GM19043 (cell line): ENCODE results near the gene AFDN.
A peak's percentile ranks its signal among the peaks of the same experiment; 100 is the strongest.

Experiments used
- ATAC-seq: cut with Tn5 transposase; IDR thresholded peaks from one replicate; pipeline ENCODE4 v1.9.1; 2021; ENCODE audit warnings: low read depth; ENCODE audit not compliant: unreplicated experiment

AFDN gene

DNA sequence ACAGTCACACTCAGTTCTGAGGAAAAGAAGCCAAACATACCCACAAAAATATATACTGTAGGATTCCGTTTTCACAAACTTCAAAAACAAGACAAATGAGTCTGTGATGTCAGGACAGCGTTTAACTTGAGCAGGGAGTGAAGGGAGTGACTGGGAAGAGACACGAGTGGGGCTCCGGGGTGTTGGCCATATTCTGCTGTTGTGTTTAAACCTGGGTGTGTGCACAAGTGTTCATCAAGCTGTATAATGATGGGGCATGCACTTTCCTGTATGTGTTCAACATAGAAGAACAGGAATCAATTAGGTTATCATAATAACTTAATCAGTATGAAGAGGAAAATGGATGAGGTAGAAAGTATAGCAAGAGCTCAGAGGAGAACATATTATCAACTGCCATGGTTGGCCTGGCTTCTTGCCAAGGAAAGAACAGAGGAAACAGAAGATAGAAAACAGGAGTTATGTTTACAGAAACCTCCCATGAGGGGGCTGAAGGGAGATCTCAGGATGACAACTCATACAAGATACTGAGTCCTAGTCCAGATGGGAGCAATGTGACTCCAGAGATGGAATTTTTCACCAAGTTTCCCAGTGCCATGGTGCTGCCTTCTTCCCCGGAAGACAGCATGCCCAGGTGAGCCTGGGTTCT, 15.1 kb upstream of the AFDN start:
- no peak for ATAC-seq

DNA sequence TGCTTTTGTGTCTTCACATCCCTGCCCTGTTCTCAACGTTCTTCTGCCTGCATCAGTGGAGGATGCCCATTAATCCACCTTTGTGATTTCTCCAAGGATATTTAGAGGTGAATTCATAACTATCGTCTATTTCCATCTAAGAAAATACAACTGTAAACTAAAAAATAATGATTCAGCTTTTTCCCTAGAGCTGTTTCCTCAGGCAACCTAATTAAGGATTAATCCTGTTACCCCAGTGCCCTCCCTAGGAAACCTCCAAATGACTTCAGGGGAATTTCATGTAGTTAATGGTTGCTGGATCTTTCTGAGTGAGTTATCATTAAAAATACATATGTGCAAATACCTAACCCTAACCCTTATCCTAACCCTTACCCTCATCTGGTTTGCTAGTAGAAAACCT, 14.6 kb upstream of the AFDN start:
- no peak for ATAC-seq

DNA sequence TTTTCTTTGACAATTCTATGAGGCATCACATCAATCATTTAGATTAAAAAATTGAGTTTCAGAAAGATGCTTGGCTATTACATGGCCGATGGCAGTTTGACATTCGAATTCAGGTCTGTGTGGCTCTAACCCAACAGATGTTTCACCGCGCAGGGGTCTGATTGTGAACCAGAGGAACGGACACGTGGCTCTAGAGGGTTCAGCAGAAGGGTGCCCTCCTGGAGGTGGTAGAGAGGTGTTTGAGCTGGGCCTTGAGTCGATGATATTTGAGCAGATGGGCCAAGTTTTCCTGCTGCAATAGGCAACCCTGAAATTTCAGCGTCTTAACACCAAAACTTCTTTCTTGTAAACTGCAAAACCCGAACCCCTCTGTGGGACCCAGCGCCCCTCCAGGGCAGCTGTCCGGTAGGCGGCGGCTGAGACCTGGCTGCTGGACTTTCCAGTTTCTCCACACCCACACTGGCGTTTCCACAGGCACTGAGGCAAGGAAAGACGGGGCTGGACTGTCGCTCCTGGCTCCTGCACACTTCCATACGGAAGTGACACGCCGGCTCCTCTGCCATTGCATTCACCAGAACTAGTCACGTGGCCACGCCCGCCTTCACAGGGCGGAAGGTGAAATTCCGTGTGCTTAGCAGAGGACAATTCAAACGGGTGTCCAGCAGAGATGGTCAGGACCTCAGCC, 11.3 kb upstream of the AFDN start:
- no peak for ATAC-seq

DNA sequence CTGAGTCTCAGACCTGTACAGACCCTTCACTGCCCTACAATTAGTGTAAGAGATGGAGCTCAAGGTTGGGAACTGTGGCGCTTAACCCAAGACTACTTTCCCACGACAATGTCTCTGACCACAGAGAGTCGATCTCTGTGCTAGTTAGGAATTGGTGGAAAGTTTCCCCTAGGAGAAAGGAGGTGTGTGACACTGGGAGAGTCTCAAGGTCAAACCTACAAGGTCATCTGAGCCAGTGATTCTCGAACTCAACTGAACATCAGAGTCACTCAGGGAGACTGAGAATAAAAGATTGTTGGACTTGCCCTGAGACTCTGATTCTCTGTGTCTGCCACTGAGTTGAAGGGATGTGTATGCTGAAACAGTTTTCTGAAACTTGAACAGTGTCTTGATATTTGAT, 9.7 kb upstream of the AFDN start:
- no peak for ATAC-seq

DNA sequence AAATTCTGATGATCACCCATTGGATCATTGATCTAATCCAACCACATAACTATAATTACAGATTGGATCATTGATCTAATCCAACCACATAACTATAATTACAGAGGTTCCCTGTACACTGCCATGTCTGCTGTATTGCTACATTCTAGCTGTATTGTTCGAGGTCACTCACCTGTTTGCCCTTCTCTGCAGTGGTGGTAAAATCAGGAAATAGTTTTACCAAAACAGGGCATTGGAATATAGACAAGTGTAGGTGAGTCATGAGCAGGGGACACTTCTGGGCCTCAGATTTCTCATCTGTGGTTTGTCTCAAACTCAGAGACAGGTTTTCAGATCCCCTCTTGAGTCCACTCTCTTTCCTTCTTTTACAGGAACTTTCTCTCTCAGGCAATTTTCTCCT, 9.0 kb upstream of the AFDN start:
- ATAC-seq: no peak

DNA sequence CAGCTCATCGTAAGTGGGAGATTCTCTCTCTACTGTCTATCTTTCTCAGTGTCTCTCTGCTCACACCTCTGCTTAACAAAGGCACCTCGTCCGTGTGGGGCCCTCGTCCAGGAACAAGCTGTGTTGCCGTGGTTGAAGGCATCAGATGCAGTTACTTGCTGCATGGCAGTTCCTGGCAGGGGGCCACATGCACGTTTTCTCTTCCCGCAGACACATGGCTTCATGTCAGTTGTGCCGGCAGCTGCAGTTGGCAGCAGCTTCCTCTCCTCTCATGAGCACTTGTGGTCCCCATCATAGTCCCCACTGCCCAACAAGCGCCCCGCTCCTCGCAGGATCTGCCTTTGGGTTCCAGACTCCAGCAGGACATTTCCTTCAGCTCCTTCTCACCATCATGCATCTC, 7.1 kb upstream of the AFDN start:
- no peak for ATAC-seq

DNA sequence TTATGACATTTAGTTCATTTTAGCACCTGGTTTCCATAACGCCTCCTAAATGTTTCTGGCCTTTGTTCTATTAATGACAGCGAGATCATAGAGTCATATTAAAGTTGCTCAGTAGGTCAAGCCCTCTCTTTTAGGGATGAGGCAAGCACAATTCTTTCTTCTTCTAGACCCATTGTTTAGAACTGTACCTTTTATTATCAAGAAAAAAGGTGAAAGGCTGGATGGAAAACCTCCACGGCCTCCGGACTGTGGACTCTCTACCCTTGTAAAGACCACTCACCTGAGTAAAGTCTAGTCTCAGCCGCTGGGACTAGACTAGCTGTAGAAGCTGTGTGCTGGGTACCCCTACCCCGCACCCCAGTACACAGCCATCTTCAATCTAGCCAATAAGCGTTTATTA, 6.0 kb upstream of the AFDN start:
- ATAC-seq: no peak

DNA sequence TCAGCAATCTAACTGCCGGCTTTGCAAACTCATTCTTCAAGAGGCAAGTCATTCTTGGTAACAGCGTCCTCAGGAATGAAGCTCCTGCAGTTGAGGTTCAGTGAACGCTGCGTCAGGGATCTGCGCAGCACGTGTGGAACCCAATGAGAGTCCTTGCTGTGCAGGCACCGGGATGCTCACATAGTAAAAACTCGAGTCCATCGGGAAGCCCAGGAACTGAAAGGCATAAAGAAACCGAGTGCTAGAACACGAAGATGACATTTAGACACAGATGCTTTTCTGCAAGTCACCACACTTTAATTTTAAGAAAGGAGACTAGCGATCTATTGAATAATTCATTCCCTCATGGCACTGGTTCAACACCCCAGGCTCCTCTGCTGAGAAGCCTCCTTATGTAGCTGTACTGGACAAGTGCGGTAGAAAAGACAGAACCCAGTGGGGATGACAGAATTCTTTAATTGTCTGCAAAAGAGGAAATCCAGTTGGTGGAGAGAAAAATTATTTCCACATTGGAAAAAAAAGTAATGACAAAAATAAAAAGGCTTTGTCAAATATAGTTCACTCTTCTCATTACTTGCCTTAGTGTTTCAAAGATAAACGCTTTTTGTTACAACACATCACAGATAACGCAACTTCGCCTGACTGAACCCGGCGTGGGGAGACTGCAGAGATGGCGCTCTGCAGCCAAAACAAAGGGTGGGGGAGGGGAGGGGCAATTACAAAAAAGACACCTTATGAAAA, 1.9 kb upstream of the AFDN start:
- ATAC-seq: no peak

DNA sequence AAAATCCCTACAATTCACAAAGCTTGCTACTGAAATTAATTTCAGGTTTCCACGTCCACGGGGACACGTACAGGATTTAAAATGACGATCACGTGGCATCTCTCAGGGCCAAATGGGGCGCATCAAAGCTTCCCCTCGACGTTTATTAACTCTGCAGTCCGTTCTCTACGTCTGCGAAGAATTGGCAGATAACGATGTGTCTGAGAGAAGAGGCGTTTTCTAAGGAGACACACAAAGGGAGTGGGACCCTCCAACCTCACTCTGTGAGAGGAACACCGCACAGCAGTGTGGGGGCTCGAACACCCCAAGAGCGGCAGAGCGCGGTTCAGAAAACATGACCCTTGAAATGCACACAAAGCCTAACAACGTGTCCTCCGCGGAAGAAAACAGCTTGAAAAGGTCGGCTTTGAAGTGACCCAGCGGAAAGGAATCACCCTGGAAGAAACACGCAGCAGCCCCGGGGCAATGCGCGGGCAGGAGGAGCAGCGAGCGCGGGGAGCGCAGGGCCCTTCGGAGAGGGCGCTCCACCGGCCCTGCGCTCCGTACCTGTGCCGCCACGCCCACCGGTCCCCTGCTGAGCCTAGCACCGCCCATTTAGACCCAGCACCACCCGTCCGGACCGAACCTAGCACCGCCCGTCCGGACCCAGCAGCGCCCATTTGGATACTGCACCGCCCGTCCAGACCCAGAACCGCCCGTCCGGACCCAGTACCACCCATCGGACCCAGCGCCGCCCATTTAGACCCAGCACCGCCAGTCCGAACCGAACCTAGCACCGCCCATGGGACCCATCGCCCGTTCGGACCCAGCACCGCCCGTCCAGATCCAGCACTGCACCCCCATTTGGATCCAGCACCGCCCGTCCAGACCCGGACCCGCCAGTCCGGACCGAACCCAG, 1.1 kb upstream of the AFDN start:
- ATAC-seq: no peak

DNA sequence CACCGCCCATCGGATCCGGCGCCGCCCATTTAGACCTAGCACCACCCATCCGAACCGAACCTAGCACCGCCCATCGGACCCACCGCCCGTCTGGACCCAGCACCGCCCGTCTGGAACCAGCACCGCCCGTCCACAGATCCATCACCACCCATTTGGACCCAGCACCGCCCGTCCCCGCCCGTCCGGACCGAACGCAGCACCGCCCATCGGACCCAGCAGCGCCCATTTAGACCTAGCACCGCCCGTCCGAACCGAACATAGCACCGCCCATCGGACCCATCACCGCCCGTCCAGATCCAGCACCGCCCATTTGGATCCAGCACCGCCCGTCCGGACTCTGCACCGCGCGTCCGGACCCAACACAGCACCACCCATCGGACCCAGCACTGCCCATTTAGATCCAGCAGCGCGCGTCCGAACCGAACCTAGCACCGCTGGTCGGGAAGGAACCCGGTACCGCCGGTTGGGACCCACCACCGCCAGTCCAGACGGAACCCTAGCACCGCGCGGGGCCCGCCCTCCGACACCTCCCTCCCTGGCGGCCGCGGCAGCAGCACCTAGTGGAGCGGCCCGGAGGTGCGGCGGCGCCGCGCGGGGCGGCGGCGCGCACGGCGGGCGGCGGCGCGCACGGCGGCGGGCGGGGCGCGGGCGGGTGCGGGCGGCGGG, 348 bp upstream of the AFDN start:
- peak; percentile 56 for ATAC-seq

DNA sequence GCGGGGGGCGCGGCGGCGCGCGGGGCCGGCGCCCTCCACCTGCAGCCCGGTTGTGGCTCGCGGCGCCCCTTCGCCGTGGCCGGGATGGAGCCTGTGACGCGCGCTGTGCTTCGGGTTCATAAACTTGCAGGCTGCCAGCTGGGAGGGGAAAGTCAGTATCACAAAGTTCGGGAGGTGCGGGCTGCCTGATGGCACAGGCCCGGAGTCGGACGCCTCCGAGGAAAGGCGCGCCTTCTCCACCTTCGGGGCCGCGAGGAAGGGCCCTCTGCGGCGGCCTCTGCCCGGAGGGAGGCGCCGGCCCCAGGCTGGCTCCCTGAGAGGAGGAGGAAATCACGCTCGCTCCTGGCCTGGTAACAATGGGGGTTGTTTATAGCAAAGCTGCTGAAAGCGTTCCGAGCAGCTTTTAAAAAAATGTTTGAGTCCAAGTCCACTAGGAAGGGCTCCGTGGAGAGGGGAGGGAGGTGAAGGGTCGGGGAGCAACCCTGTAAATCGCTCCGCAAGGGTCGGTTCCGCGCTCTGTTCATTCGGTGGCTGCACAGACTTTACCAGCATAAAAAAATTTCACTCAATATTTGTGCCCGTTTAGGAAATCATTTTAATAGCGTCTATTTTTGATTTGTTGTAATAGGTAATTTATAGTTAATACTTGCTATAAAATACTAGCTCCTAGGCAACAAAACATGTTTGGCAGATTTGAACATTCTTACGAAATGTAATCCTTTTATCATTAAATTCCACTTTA, 1.0 kb downstream of the AFDN start:
- ATAC-seq: no peak

DNA sequence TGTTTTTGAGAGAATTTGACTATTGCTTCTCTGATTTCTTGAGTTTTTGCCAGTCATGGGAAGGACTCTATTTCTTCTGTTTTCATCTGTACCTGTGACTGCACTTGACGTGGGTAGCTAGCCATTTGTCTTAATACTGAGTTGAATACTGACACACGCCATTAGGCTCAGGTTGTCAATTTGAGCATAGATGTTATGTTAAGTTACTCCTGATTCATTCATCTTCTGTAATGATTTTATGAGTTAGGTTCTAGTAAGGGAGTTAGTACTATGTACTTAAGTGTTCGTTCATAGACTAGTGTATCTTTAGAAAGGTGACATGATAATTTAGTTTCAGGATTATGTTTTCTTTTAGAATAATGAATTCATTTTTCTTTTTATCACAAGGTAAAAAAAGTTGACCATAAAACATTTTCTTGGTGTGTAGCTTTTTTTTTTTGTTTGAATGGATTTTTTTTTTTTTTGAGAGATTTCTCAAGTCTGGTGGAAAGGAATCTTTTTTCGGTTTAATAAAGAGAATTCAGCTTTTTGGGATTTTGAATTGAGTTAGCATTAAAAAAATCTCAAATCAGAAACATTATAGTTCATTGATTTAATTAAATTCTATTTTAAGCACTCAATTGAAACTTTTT, 1.7 kb downstream of the AFDN start:
- ATAC-seq: no peak

DNA sequence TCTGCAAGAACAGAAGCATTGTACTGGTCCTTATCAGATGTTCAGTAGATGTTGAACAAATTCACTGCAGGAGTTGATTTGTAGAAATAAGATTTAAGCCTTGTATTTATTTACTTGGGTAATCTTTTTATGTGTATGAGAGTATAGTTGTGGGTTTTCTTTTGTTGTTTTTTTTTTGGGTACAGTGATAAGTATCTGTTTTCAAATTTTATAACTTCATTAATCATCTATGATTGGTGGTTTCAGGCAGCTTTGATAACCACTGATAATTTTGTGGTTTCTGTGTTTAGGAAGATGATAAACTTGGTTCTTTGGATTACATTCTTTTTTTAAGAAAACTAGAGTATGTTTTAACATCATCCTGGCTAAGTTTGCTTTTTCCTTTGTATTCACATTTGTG, 2.8 kb downstream of the AFDN start:
- no peak for ATAC-seq

DNA sequence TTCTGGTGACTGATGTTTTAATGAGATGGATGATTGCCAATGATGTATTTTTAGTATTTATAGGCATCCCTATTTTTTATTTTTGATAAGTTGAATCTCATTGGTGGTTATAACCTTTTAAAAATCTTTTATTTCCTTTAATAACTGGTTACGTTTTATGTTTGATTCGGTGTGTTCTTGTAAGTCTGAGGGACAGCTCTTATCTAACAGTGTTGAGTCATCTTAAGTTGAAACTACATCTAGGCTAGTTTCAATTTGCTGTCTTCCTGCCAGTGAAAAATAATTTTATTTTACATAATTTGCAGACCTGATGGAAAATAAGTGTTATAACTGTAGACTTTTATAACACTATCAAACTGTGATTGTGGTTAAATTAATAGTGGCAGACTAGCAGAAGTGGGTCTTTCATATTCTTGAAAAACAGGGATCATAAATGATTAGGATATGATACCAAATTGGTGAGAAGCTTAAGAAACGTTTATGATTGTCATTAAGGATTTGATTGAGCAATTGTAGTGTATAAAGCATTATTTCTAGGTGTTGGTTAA, 4.6 kb downstream of the AFDN start:
- no peak for ATAC-seq

DNA sequence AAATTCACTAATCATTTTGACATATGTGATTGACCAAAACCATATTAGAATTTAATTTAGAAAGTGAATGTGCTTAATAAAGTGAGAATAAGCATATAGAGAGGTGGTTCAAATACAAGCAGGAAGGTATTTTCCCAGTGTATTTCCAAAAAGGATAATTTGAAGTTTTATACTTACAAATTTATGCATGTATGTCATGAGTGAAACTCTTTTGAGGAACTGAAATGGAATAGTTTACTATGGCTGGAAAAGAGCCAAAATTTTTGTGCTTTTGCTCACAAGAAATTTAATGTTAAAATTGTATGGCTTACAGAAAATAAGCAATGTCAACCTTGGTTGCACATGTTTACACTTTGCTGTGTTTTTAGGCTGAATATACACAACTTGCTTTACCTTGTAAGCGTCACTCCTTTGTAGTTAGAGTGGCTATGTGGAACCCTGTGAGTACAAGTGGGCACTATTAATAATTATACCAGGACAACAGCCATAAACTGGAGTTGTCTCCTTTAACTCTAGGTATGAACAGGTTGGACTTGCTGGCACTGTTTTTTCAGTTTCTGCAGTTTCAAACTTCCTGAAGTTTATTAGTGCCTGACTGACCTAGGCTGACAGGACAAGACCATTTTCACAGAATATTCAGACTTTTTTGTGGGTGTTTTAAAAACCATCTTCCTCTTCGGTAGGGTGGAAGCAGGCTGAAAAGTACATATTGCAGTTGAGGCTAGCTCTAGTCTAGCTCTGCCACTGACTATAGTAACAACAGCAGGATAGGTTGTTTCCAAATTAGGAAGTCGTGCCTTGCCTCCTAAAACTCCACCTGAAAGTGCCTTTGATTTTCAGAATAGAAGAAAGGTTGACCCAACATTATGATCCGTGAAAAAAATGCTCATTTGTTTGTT, 6.0 kb downstream of the AFDN start:
- ATAC-seq: no peak

DNA sequence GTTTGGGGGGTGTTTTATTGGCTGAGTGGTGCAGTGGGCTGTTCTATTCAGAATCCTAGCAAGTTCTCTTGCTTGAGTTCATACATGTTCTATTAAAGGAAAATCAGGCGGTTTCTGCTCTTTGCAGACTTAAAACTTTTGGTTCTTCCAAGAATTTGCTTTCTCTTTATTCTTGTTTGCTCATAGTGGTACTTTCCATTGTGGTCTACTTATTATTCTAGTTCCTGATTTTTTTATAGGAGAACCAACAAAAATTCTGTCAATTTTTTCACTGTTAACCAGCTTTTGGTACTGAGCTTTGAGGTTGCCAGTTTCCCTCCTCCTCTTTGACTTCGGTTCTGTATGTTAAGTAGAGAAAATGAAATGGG, 6.7 kb downstream of the AFDN start:
- no peak for ATAC-seq

DNA sequence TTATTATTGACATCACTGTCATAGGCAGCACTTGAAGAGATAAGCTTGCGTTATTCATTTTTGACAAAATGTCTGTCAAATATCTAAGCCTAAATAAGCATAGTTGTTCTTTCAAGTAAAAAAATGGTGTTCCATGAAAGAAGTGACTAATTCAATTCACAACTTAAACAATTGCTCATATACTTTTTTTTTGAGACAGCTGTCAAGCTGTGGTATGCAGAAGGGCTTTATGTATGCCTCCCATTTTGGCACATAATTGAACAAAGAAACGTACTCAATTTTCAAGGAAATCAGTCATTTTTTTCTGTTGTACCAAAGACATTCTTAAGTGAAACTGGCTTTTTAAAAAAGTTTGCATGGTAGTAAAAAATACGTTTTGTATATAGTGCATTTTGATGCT, 8.5 kb downstream of the AFDN start:
- ATAC-seq: no peak

DNA sequence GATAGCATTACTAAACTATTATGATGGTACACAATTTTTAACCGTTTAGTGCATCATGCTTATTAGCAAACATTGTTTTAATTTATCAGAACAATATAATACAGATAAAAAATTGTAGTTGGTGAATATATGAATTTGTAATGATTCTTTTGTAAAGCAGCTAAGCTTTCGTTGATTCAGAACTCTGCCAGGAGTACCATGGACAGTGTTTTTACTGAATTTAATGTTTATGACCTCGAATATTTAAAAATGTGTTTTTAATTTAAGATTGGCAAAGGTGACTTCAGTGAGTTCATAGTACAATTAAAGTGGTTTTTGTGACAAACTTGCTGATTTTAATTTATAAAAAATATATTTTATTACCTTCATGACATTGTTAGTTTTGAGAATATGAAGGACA, 10.0 kb downstream of the AFDN start:
- no peak for ATAC-seq
